ENCODE data around the gene FADS1.
A peak's percentile ranks its signal among the peaks of the same experiment; 100 is the strongest.

Gene FADS1

GRCh38 chr11:61826930-61827570, 10.2 kb upstream of the FADS1 start:
- Mint-ChIP-seq H3K27ac (peak overlapping the region; percentile 93), H3K4me1 (peaks cover 44% of the 10 kb centered on the region), H3K36me3 (peaks cover 28% of the 10 kb centered on the region), H3K4me3 (peak overlapping the region; percentile 89), H3K9me3 (no peaks in the 10 kb centered on the region), H3K27me3 (peaks cover 51% of the 10 kb centered on the region)
- CTCF ChIA-PET = interaction anchor here (0.6 to 1.8 kb wide), 2 partner anchors 9 to 1834 kb away, joined by 3 to 4 read pairs; no protein-coding TSS in a partner anchor
- no peak for DNase-seq

DNA sequence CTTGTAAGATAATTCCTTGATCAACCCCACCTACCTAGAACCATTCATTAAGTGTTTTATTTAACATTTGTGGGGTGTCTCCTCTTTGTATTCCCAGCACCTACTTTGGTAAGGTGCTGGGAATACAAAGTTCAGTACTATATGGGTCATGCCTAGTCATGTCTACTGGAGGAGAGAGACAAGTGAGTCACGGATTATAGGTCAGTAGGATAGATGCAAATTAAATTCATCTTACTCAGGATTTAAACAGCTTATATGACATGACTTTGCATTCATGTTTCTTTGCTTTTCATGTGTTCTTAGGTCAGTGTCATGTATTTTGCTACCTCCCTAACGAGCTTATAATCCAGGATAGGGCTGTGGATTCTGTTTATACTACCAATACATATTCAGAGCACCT, 3.4 kb upstream of the FADS1 start:
- peaks cover 9% of the 10 kb centered on the region for H3K4me1 Mint-ChIP-seq
- DNase-seq = no peak
- no peaks in the 10 kb centered on the region for H3K9me3 Mint-ChIP-seq
- H3K27me3 Mint-ChIP-seq = peaks cover 65% of the 10 kb centered on the region
- peaks cover 7% of the 10 kb centered on the region for H3K36me3 Mint-ChIP-seq
- no peak overlapping the region for H3K27ac Mint-ChIP-seq
- no peak overlapping the region for H3K4me3 Mint-ChIP-seq
- CTCF ChIA-PET = interaction anchor here (0.7 to 1.1 kb wide), 2 partner anchors 15 to 22 kb away, joined by 3 read pairs; no protein-coding TSS in a partner anchor

DNA sequence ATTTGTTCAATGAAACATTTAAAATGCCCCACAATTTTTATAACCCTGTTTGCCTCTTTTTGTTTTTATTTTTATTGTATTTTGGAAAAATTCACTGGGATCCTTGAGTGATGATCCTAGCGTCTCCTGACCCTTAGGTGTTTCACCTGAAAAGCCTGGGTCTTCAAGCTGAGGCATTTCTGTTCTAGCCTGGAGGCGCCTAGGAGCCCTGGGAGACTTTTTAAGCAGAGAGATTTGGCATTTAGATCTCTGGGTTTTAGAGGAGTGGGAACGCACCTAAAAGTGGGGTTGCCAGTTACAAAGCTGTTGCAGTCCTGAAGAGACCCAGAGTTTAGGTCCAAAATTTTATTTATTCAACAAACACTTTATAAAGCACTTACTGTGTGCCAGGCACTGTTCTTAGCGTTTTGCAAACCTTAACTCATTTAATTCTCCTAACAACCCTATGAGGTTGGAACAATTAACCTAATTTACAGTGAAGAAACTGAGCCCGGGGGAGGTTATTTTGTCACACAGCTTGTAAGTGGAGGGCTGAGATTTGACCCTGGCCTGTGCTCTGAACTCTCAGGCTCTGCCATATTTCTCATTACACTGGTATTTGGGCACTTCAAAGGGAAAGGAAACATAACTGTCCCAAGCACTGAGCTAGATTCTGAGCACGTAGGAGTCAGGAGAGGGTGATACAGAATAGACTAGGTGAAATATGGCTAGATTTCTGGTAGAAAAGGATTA, 834 bp upstream of the FADS1 start:
- H3K9me3 Mint-ChIP-seq = peaks cover 1% of the 10 kb centered on the region
- H3K36me3 Mint-ChIP-seq = peaks cover 27% of the 10 kb centered on the region
- no peak overlapping the region for H3K27ac Mint-ChIP-seq
- CTCF ChIA-PET = interaction anchor here (1.4 to 9.0 kb wide), 3 partner anchors 10 to 20 kb away, joined by 4 to 72 read pairs (median 20); partner anchors contain the start of gene FADS2
- peaks cover 62% of the 10 kb centered on the region for H3K27me3 Mint-ChIP-seq
- no peak for DNase-seq
- H3K4me1 Mint-ChIP-seq = peaks cover 21% of the 10 kb centered on the region
- H3K4me3 Mint-ChIP-seq = peak overlapping the region; percentile 95

GRCh38 chr11:61815790-61816735, 740 bp downstream of the FADS1 start:
- Mint-ChIP-seq H3K36me3 (peaks cover 40% of the 10 kb centered on the region), H3K4me3 (peak overlapping the region; percentile 95), H3K27ac (peak overlapping the region; percentile 93), H3K4me1 (peaks cover 21% of the 10 kb centered on the region), H3K9me3 (peaks cover 1% of the 10 kb centered on the region), H3K27me3 (peaks cover 53% of the 10 kb centered on the region)
- CTCF ChIA-PET = interaction anchor here (0.8 to 9.0 kb wide), 7 partner anchors 8 to 81 kb away, joined by 4 to 72 read pairs (median 5); partner anchors contain the start of genes FADS2 and FEN1
- peak; percentile 82 for DNase-seq

DNA sequence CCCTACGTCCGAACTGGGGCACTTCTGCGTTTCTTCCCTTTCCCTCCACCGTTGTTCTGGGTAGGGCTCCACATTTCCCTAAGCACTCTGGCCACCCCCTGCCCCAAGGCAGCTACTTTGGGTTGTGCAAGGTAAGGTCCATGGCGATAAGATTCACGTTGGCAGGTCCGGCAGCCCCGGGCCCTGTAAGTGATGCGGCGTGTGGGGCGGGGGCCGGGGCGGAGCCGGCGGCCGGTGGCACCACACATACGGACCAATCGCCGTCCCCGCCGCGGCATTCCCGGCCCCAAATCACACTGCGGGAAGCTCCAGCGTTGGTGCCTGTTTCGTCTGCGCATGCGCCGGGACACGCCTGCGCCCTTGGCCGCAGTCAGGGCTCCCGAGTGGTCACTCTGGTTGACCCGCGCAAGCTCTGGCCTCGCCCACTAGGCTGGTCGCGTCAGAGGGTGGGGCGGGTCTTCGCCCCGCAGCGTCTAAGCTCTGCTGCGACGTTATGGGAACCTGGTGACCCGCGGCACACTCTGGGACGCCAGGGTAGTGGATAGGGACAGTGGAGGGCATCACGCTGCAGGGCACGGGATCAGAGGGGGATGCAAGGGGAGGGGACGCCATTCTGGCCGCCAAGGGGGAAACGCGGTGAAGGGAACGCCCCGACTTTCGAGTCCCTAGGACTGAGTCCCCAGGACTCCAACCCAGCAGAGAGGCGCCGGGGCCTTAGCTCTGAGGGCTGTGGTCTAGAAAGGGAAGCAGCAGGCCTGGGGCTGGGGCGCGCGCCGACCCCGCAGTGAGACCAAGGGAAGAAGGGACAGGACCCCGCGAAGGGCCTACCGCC, 1.6 kb downstream of the FADS1 start:
- H3K4me3 Mint-ChIP-seq = peak overlapping the region; percentile 95
- peak; percentile 74 for DNase-seq
- H3K4me1 Mint-ChIP-seq = peaks cover 21% of the 10 kb centered on the region
- H3K36me3 Mint-ChIP-seq = peaks cover 48% of the 10 kb centered on the region
- CTCF ChIA-PET = interaction anchor here (0.8 to 9.0 kb wide), 10 partner anchors 8 to 267 kb away, joined by 3 to 72 read pairs (median 4); partner anchors contain the start of genes FADS2 and FEN1
- H3K27me3 Mint-ChIP-seq = peaks cover 48% of the 10 kb centered on the region
- H3K9me3 Mint-ChIP-seq = peaks cover 1% of the 10 kb centered on the region
- peak overlapping the region; percentile 93 for H3K27ac Mint-ChIP-seq

DNA sequence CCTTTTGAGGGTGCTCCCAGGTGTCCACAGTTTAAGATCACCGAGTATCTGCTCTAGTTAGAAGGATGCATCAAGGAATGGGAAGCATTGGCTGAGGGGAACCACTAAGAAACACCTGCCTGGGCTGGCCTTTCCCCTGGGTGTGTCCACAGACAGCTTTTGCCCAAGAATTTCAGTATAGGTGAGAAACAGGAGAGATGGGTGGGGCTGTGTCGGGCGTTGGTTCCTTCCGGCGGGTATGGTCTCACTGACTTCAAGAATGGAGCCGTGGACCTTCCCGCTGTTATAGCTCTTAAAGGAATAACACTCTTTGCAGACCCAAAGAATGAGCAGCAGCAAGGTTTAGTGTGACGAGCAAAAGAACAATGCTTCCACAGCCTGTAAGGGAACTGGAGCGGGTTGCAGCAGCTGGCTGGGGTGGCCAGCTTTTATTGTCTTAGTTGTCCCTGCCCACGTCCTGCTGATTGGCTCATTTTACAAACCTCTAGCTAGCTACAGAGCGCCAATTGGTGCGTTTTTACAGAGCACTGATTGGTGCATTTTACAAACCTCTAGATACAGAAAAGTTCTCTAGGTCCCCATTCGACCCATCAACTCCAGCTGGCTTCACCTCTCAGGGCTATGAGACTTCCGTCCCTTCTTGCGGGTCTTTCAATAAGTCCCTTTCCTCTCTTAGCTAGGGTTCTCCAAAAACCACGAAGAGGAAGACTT, 2.4 kb downstream of the FADS1 start:
- H3K27ac Mint-ChIP-seq = peak overlapping the region; percentile 93
- peaks cover 1% of the 10 kb centered on the region for H3K9me3 Mint-ChIP-seq
- peaks cover 21% of the 10 kb centered on the region for H3K4me1 Mint-ChIP-seq
- CTCF ChIA-PET = interaction anchor here (1.0 to 9.0 kb wide), 8 partner anchors 7 to 268 kb away, joined by 3 to 72 read pairs (median 4); partner anchors contain the start of genes FADS2 and FEN1
- DNase-seq = peak; percentile 54
- peaks cover 44% of the 10 kb centered on the region for H3K27me3 Mint-ChIP-seq
- peaks cover 53% of the 10 kb centered on the region for H3K36me3 Mint-ChIP-seq
- peak overlapping the region; percentile 95 for H3K4me3 Mint-ChIP-seq

GRCh38 chr11:61812736-61813411, 3.9 kb downstream of the FADS1 start:
- Mint-ChIP-seq H3K27me3 (peaks cover 34% of the 10 kb centered on the region), H3K4me1 (peaks cover 21% of the 10 kb centered on the region), H3K9me3 (peaks cover 1% of the 10 kb centered on the region), H3K27ac (no peak overlapping the region), H3K4me3 (no peak overlapping the region), H3K36me3 (peaks cover 64% of the 10 kb centered on the region)
- no peak for DNase-seq
- CTCF ChIA-PET = interaction anchor here (9.0 kb wide), 1 partner anchor 15 kb away, joined by 72 read pairs; no protein-coding TSS in a partner anchor

DNA sequence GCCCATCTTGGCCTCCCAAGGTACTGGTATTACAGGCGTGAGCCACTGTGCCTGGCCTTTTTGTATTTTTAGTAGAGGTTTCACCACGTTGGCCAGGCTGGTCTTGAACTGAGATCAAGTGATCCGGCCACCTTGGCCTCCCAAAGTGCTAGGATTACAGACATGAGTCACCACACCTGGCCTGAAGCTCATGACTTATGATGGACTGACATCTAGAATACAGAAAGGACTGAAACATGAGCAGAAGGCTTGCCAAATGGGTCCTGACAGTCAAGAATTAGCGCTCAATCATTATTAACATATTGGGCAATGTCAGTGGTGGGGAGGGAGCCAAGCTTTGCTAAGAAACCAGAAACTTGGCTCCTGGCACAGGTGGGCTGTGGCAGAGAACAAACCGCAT, 5.0 kb downstream of the FADS1 start:
- peaks cover 71% of the 10 kb centered on the region for H3K36me3 Mint-ChIP-seq
- peak overlapping the region; percentile 3 for H3K27ac Mint-ChIP-seq
- H3K9me3 Mint-ChIP-seq = peaks cover 1% of the 10 kb centered on the region
- peaks cover 24% of the 10 kb centered on the region for H3K27me3 Mint-ChIP-seq
- no peak for DNase-seq
- CTCF ChIA-PET = interaction anchor here (9.0 kb wide), 1 partner anchor 14 kb away, joined by 72 read pairs; no protein-coding TSS in a partner anchor
- peaks cover 15% of the 10 kb centered on the region for H3K4me1 Mint-ChIP-seq
- H3K4me3 Mint-ChIP-seq = no peak overlapping the region

GRCh38 chr11:61810671-61811175, 6.1 kb downstream of the FADS1 start:
- peaks cover 72% of the 10 kb centered on the region for H3K36me3 Mint-ChIP-seq
- H3K4me3 Mint-ChIP-seq = no peak overlapping the region
- peaks cover 1% of the 10 kb centered on the region for H3K9me3 Mint-ChIP-seq
- H3K27ac Mint-ChIP-seq = no peak overlapping the region
- DNase-seq = no peak
- peaks cover 13% of the 10 kb centered on the region for H3K27me3 Mint-ChIP-seq
- H3K4me1 Mint-ChIP-seq = peaks cover 12% of the 10 kb centered on the region
- CTCF ChIA-PET = interaction anchor here (9.0 kb wide), 1 partner anchor 13 kb away, joined by 72 read pairs; no protein-coding TSS in a partner anchor

DNA sequence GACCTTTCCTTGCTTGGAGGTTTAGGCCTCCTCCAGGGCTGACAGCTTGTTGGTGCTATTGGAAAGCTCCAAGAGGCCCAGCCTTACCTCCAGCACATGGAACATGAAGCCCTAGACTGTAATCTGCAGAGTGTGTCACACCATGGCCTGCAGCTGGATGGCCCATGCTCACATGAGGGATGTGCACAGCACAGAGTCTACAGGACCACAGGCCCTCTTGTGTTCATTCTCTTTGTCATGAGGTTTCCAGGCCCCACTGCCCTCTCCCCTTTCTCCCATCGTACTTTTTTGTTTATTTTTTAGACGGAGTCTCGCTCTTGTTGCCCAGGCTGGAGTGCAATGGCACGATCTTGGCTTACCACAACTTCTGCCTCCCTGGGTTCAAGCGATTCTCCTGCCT, 10.0 kb downstream of the FADS1 start:
- H3K4me1 Mint-ChIP-seq = no peaks in the 10 kb centered on the region
- peaks cover 68% of the 10 kb centered on the region for H3K36me3 Mint-ChIP-seq
- no peak for DNase-seq
- CTCF ChIA-PET = interaction anchor here (2.1 kb wide), 1 partner anchor 9 kb away, joined by 13 read pairs; no protein-coding TSS in a partner anchor
- H3K9me3 Mint-ChIP-seq = no peaks in the 10 kb centered on the region
- H3K4me3 Mint-ChIP-seq = no peak overlapping the region
- H3K27ac Mint-ChIP-seq = no peak overlapping the region
- H3K27me3 Mint-ChIP-seq = no peaks in the 10 kb centered on the region

GRCh38 chr11:61805146-61805545, 11.7 kb downstream of the FADS1 start:
- no peak for DNase-seq
- H3K27ac Mint-ChIP-seq = no peak overlapping the region
- peaks cover 4% of the 10 kb centered on the region for H3K4me1 Mint-ChIP-seq
- peaks cover 60% of the 10 kb centered on the region for H3K36me3 Mint-ChIP-seq
- CTCF ChIA-PET = interaction anchor here (0.8 to 1.3 kb wide), 3 partner anchors 8 to 72 kb away, joined by 3 to 4 read pairs (median 3); no protein-coding TSS in a partner anchor
- no peak overlapping the region for H3K4me3 Mint-ChIP-seq
- H3K27me3 Mint-ChIP-seq = no peaks in the 10 kb centered on the region
- H3K9me3 Mint-ChIP-seq = no peaks in the 10 kb centered on the region
